Measurements from ENCODE around the gene DBP.

The DBP gene

GRCh38 chr19:48609571-48610108, 27.5 kb downstream of the DBP start:
- no peak for DNase-seq (ENCODE audit: low read depth)

GRCh38 chr19:48608798-48609263, 28.3 kb downstream of the DBP start:
- DNase-seq (ENCODE audit: low read depth): peak; percentile 72

DNA sequence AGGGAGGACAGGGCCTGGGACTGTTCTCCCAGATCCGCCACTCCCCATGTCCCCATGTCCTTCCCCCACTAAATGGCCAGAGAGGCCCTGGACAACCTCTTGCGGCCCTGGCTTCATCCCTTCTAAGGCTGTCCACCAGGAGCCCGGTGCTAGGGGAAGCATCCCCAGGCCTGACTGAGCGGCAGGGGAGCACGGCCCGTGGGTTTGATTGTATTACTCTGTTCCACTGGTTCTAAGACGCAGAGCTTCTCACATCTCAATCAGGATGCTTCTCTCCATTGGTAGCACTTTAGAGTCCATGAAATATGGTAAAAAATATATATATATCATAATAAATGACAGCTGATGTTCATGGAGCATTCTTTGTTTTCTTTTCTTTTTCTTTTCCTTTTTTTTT, 29.8 kb downstream of the DBP start:
- DNase-seq (ENCODE audit: low read depth): no peak

- DNase-seq (ENCODE audit: low read depth): no peak
These were observed 30.5 kb downstream of the DBP start, which contains the start of gene SPACA4 for GRCh38 chr19:48606463-48607358. Gene SPACA4 (plus strand): TSS chr19:48606742. CDS start chr19:48606979, 237 bp downstream.

DNA sequence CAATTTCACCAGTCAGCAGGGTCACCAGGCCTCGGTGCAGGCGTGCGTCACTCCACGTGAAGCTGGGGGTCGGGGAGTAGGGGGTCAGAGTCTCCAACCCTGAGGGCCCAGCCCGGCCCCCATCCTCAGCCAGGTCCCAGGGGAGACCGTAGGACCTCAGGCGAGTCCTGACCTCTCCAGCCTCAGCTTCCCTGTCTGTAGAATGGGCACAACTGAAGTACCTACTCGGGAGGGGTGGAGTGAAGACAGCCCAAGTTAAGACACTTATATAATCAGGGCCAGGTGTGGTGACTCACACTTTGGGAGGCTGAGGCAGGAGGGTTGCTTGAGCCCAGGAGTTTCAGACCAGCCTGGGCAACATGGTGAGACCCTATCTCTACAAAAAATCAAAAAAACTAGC, 33.3 kb downstream of the DBP start:
- no peak for DNase-seq (ENCODE audit: low read depth)

- DNase-seq (ENCODE audit: low read depth): no peak
These were observed 33.7 kb downstream of the DBP start for GRCh38 chr19:48603449-48603848.

- no peak for DNase-seq (ENCODE audit: low read depth)
These were observed 34.2 kb downstream of the DBP start for GRCh38 chr19:48603001-48603400.

DNA sequence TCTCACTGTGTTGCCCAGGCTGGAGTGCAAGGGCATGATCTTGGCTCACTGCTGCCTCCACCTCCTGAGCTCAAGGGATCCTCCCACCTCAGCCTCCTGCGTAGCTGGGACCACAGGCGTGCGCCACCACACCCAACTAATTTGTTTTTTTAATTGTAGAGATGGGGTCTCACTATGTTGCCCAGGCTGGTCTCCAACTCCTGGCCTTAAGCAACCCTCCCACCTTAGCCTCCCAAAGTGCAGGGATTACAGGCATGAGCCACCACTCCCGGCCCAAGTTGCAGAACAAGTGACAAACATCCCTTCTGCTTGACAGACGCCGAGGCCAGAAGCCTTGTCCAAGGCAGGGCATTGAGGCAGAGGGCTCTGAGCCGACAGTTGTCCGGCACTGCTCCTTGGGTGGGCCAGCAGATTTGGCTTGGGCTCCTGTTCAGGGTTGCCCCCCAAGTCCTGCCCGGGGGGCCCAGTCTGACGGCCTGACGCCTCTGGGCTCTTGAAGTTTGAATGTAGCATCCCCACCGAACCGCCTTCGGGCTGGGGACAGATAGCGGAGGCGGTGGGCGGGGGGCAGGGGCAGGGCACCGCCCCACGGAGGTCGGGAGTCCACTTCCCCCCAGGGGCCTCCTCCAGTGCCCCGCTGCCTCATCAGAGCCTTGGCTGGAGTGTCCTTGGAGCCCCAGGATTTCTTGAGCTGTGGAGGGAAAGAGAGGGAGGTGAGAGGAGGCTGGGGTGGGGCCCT, 36.3 kb downstream of the DBP start:
- no peak for DNase-seq (ENCODE audit: low read depth)

DNA sequence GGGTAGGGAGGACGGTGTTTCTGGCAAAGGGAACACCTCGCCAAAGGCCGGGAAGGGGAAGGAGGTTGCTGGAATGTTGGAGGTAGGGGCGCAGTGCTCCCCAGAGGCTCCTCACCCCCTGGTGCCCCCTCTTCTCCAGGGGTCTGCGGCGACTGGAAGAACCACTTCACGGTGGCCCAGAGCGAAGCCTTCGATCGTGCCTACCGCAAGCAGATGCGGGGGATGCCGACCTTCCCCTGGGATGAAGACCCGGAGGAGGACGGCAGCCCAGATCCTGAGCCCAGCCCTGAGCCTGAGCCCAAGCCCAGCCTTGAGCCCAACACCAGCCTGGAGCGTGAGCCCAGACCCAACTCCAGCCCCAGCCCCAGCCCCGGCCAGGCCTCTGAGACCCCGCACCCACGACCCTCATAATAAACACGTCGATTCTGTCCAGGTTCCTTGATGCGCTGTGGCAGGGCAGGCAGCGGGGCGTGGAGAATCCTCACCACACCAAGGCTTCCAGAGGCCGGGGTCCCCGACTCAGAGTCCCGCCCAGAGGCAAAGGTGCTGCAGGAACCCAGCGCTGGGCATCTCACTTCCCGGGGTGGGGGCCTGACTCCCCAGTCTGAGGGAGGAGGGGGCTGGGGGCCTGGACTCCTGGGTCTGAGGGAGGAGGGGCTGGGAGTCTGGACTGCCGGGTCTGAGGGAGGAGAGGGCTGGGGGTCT, 38.0 kb downstream of the DBP start:
- no peak for DNase-seq (ENCODE audit: low read depth)

- DNase-seq (ENCODE audit: low read depth): no peak
These were observed 40.3 kb downstream of the DBP start for GRCh38 chr19:48596679-48597465.

GRCh38 chr19:48596237-48596636, 40.9 kb downstream of the DBP start:
- DNase-seq (ENCODE audit: low read depth): no peak

GRCh38 chr19:48595833-48596232, 41.3 kb downstream of the DBP start:
- DNase-seq (ENCODE audit: low read depth): no peak

- no peak for DNase-seq (ENCODE audit: low read depth)
These were observed 42.0 kb downstream of the DBP start for GRCh38 chr19:48595171-48595570.

DNA sequence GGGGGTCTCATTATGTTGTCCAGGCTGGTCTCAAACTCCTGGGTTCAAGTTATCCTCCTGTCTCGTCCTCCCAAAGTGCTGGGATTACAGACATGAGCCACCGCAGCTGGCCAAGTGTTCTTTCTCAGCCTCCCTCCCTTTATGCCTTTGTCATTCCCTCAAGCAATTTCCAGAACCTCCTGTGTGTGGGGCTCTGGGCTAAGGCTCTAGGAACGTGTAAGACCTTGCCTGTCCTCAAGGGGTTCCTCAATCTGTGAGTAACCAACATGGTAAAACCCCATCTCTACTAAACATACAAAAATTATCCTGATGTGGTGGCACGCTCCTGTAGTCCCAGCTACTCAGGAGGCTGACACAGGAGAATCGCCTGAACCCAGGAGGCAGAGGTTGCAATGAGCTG, 46.2 kb downstream of the DBP start:
- peak; percentile 58 for DNase-seq (ENCODE audit: low read depth)

DNA sequence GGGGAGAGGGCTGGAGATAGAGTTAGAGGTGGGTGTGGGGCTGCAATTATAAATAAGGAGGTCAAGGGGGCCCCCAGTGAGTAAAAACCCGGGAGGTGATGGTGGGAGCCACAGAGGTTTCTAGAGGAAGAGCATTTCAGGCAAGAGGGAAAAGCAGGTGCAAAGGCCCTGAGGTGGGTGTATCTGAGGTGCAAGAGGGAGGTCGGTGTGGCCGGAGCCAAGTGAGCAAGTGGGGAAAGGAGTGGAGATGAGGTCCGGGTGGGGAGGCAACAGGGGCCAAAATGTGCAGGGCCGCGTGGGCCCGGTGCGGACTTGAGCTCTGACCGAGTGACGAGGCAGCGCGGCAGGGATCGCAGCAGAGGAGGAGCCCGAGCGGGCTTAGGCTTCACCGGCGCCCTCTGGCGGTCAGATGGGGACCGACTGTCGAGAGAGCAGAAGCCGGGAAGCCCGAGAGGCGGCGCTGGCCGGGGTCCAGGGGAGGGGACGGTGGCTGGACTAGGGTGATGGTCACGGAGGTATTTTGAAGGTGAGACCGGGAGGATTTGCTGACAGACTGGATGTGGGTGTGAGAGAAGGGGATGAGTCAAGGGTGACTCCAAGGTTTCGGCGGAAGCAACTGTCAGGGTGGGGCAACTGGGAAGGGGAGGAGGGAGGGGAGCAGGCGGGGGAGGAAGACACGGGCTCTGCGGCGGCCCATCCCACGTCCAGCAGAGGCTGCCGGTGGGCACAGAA, 48.3 kb downstream of the DBP start:
- DNase-seq (ENCODE audit: low read depth): peak; percentile 90

DNA sequence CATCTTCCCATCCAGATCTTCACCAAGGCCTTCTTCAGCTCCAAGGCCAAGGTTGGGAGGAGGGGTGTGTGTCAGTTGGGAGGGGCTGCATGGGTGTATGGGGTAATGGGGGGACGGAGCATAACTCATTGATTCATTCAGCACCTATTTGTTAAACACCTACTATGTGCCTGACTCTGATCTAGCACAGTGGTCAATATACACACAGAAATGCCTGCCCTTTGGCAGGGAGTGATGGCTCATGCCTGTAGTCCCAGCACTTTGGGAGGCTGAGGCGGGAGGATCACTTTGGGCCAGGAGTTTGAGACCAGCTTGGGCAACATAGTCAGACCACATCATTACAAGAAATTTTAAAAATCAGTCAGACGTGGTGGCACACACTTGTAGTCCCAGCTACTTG, 49.8 kb downstream of the DBP start:
- DNase-seq (ENCODE audit: low read depth): no peak

DNA sequence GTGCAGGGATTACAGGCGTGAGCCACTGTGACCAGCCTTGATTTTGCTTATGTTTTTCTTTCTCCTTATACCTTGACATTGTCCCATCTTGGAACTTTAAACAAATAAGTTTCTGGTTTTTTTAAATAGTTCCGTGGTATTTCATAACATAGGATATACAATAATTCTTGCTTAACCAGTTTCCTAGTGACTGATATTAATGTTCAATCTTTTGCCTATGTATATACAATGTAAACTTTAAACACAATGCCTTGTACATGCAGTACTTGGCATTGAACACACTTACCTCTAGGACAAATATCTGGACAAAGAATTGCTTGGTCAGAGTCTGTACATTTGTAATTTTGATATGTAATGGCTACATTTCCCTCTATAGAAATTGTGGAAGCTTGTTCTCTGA, 55.0 kb downstream of the DBP start:
- DNase-seq (ENCODE audit: low read depth): no peak

Measured in ELR (cell line).